HepG2 (cell line): ENCODE measurements around the gene AMBRA1. TPM values are rescaled to one million over a fixed set of nuclear protein-coding genes. Genes with fewer than 3 reads are reported as not detected.

Source experiments
- ARHGAP35 ChIP-seq: sonication (generic); formaldehyde crosslinking; IDR thresholded peaks from 2 replicates; pipeline ENCODE4 v1.9.0; 2022; ENCODE audit warnings: mild to moderate bottlenecking, inconsistent platforms, moderate library complexity, missing genetic modification reagents, borderline replicate concordance
- CAMTA2 ChIP-seq: sonication (generic); formaldehyde crosslinking; IDR thresholded peaks from 2 replicates; pipeline ENCODE4 v1.4.0; 2020; ENCODE audit warnings: mild to moderate bottlenecking, missing genetic modification reagents, borderline replicate concordance
- LCORL ChIP-seq, 2 experiments: fragments of 450-650 bp in 1 of 2; sonication (generic) in 1 of 2; formaldehyde crosslinking in 1 of 2; IDR thresholded peaks; 2 replicates each; pipeline versions ENCODE4 v1.5.0 to v1.6.1; 2017 to 2020; ENCODE audit warnings: antibody characterized with exemption in 1 of 2, missing genetic modification reagents in 1 of 2
- MTA1 ChIP-seq: sonication (generic); formaldehyde crosslinking; IDR thresholded peaks from 2 replicates; pipeline ENCODE4 v1.4.0; 2020; ENCODE audit warnings: missing genetic modification reagents, mild to moderate bottlenecking, borderline replicate concordance
- NCOA5 ChIP-seq: sonication (generic); formaldehyde crosslinking; IDR thresholded peaks from 2 replicates; pipeline ENCODE4 v1.4.0; 2020; ENCODE audit warnings: missing genetic modification reagents
- NRL ChIP-seq: sonication (generic); formaldehyde crosslinking; IDR thresholded peaks from 2 replicates; pipeline ENCODE4 v1.5.0; 2020; ENCODE audit warnings: missing genetic modification reagents, mild to moderate bottlenecking, moderate library complexity, borderline replicate concordance
- PITX1 ChIP-seq: sonication (generic); formaldehyde crosslinking; IDR thresholded peaks from 2 replicates; pipeline ENCODE4 v1.5.1; 2020; ENCODE audit warnings: mild to moderate bottlenecking, missing genetic modification reagents
- PRDM10 ChIP-seq: sonication (generic); formaldehyde crosslinking; IDR thresholded peaks from 2 replicates; pipeline ENCODE4 v1.4.0; 2020; ENCODE audit warnings: low read depth, missing genetic modification reagents
- PRDM4 ChIP-seq: sonication (generic); formaldehyde crosslinking; IDR thresholded peaks from 2 replicates; pipeline ENCODE4 v1.9.0; 2021; ENCODE audit warnings: missing genetic modification reagents, borderline replicate concordance
- RARG ChIP-seq: sonication (generic); formaldehyde crosslinking; IDR thresholded peaks from 2 replicates; pipeline ENCODE4 v1.4.0; 2020; ENCODE audit warnings: low read depth, mild to moderate bottlenecking, missing genetic modification reagents
- ZBED4 ChIP-seq: sonication (generic); formaldehyde crosslinking; IDR thresholded peaks from 2 replicates; pipeline ENCODE4 v1.4.0; 2020; ENCODE audit warnings: missing genetic modification reagents, borderline replicate concordance
- ZFP36 ChIP-seq: fragments of 150-350 bp; IDR thresholded peaks from 2 replicates; pipeline ENCODE4 v1.6.1; 2018; ENCODE audit warnings: borderline replicate concordance, low read length, low read depth; ENCODE audit not compliant: partially characterized antibody
- ZGPAT ChIP-seq: IDR thresholded peaks from 2 replicates; pipeline ENCODE4 v1.6.1; 2016; ENCODE audit warnings: mild to moderate bottlenecking
- ZNF430 ChIP-seq: sonication (generic); formaldehyde crosslinking; IDR thresholded peaks from 2 replicates; pipeline ENCODE4 v1.9.0; 2021; ENCODE audit warnings: mild to moderate bottlenecking, missing genetic modification reagents
- ZNF564 ChIP-seq: sonication (generic); formaldehyde crosslinking; IDR thresholded peaks from 2 replicates; pipeline ENCODE4 v1.8.1; 2023; ENCODE audit warnings: mild to moderate bottlenecking, missing genetic modification reagents
- ZSCAN12 ChIP-seq: sonication (generic); formaldehyde crosslinking; IDR thresholded peaks from 2 replicates; pipeline ENCODE4 v1.9.0; 2021; ENCODE audit warnings: mild to moderate bottlenecking, missing genetic modification reagents
- polyA plus RNA-seq, 8 experiments: library from polyadenylated mRNA; depleted of rRNA in 3 of 8; stranded (reverse) in 7 of 8; unstranded in 1 of 8; fragments of >200 nt; fragmentation: Illumina TruSeq in 4 of 8; extraction: Trizol in 4 of 8; gene quantifications; 2 replicates each; pipeline versions ENCODE4 v1.2.1 to v1.2.3, GENCODE V29; 2011 to 2016; ENCODE audit warnings: low read depth in 4 of 8, missing spikeins in 1 of 8, mixed read lengths in 1 of 8; ENCODE audit not compliant: insufficient read depth in 1 of 8
- total RNA-seq, 5 experiments: library from RNA; depleted of rRNA; stranded (reverse); fragments of >200 nt; fragmentation: Illumina TruSeq; extraction: Trizol; gene quantifications; 2 replicates each; pipeline ENCODE4 v1.2.3, GENCODE V29; 2016; ENCODE audit warnings: low read depth in 1 of 5

The AMBRA1 gene
- total and polyA plus RNA-seq, 2 of the 13 experiments (the other 11 are each of a cell fraction or from before 2014, with no cell fraction given) = 15.7 to 26.0 TPM

GRCh38 chr11:46381819-46382645 is 211.8 kb downstream of the AMBRA1 start (continued):
- TF ChIP-seq PRDM10 = no peak
- TF ChIP-seq CAMTA2 (CRISPR knock-in tag) = no peak
- no peak for TF ChIP-seq PRDM4
- TF ChIP-seq ZNF564 (CRISPR knock-in tag) = no peak
- no peak; the same call in 1 of the 2 replicates for TF ChIP-seq PITX1 (CRISPR knock-in tag)
- TF ChIP-seq NRL (CRISPR knock-in tag) = peak; percentile 61
- TF ChIP-seq ARHGAP35 (CRISPR knock-in tag) = 0 out of 2 replicates have a peak, but pooled peaks have one; percentile 41
- no peak for TF ChIP-seq ZFP36
- TF ChIP-seq ZNF430 (CRISPR knock-in tag) = no peak
- no peak for TF ChIP-seq LCORL (IDR thresholded peaks at IDR 0.05)
- TF ChIP-seq LCORL (CRISPR knock-in tag; IDR thresholded peaks at IDR 0.05) = 0 out of 2 replicates have a peak, but pooled peaks have one; percentile 23
- no peak for TF ChIP-seq ZBED4 (CRISPR knock-in tag)
- no peak for TF ChIP-seq RARG (CRISPR knock-in tag)
- TF ChIP-seq ZGPAT (CRISPR knock-in tag) = peak; percentile 40; the same call in 1 of the 2 replicates
- 0 out of 2 replicates have a peak, but pooled peaks have one; percentile 30 for TF ChIP-seq ZSCAN12
- peak; percentile 44; the same call in 1 of the 2 replicates for TF ChIP-seq MTA1 (CRISPR knock-in tag)
- TF ChIP-seq NCOA5 (CRISPR knock-in tag) = no peak
